Calu3 (cell line): ENCODE results near the gene SERPINA12. TPM values are rescaled to one million over a fixed set of nuclear protein-coding genes. Genes with fewer than 3 reads are reported as not detected.

Experiments
- BruUV-seq: library from RNA; stranded (reverse); fragments of 400-500 nt; replicated peaks from 2 replicates; lab custom pipeline; 2021; lab: Mats Ljungman, UMichigan
- CTCF ChIA-PET: fragments of 300-600 bp; sonication (Branson Sonifier 250); formaldehyde crosslinking; loops from one replicate; lab custom pipeline; 2022; ENCODE audit warnings: antibody characterized with exemption; lab: Charles Lee
- DNase-seq: peaks from one replicate; pipeline ENCODE4 v3.0.0; 2022
- H3K27ac Mint-ChIP-seq: one replicate; pipeline ENCODE4 v1.8.0; 2022; ENCODE audit warnings: mixed read lengths; ENCODE audit not compliant: unreplicated experiment
- H3K27me3 Mint-ChIP-seq: one replicate; pipeline ENCODE4 v1.8.0; 2022; ENCODE audit warnings: mixed read lengths; ENCODE audit not compliant: unreplicated experiment
- H3K36me3 Mint-ChIP-seq: one replicate; pipeline ENCODE4 v1.8.0; 2022; ENCODE audit warnings: mild to moderate bottlenecking, moderate library complexity, mixed read lengths; ENCODE audit not compliant: insufficient read depth, unreplicated experiment
- H3K4me1 Mint-ChIP-seq: one replicate; pipeline ENCODE4 v1.8.0; 2022; ENCODE audit warnings: mild to moderate bottlenecking, low read depth, mixed read lengths; ENCODE audit not compliant: unreplicated experiment
- H3K4me3 Mint-ChIP-seq: one replicate; pipeline ENCODE4 v1.8.0; 2022; ENCODE audit warnings: mild to moderate bottlenecking, low read depth, moderate library complexity, mixed read lengths; ENCODE audit not compliant: unreplicated experiment
- H3K9me3 Mint-ChIP-seq: one replicate; pipeline ENCODE4 v1.8.0; 2022; ENCODE audit warnings: low read depth, mixed read lengths; ENCODE audit not compliant: unreplicated experiment
- CTCF ChIP-seq: fragments of 200-600 bp; IDR thresholded peaks from one replicate; pipeline ENCODE4 v1.8.0; 2022; ENCODE audit warnings: antibody characterized with exemption; ENCODE audit not compliant: unreplicated experiment
- intact Hi-C: fragments of 100-400 bp; cut with micrococcal nuclease; formaldehyde crosslinking; loops from one replicate; pipeline ENCODE4 v1.10.0; 2022; ENCODE audit not compliant: unreplicated experiment
- total RNA-seq: library from RNA; stranded (reverse); gene quantifications from 2 replicates; pipeline ENCODE4 v1.2.3, GENCODE V29; 2022

Gene SERPINA12
- total RNA-seq, 1 experiment from 2014 or later: not detected

GRCh38 chr14:94467728-94468520 lies 41.3 kb downstream of the SERPINA12 start:
- intact Hi-C loops: no loop called here
- Mint-ChIP-seq H3K27ac (no peak overlapping the region), H3K4me1 (peaks cover 9% of the 10 kb centered on the region), H3K4me3 (no peak overlapping the region), H3K36me3 (no peaks in the 10 kb centered on the region), H3K27me3 (peaks cover 75% of the 10 kb centered on the region), H3K9me3 (no peaks in the 10 kb centered on the region)
- DNase-seq: no peak
- CTCF ChIA-PET: no interaction called here
- BruUV-seq: no TSS peak
- TF ChIP-seq CTCF: no peak

GRCh38 chr14:94466706-94467370 lies 42.4 kb downstream of the SERPINA12 start:
- no peak for DNase-seq
- no TSS peak for BruUV-seq
- peaks cover 9% of the 10 kb centered on the region for H3K4me1 Mint-ChIP-seq
- H3K36me3 Mint-ChIP-seq: no peaks in the 10 kb centered on the region
- H3K4me3 Mint-ChIP-seq: no peak overlapping the region
- TF ChIP-seq CTCF: no peak
- H3K9me3 Mint-ChIP-seq: no peaks in the 10 kb centered on the region
- CTCF ChIA-PET: no interaction called here
- intact Hi-C loops: no loop called here
- peaks cover 75% of the 10 kb centered on the region for H3K27me3 Mint-ChIP-seq
- no peak overlapping the region for H3K27ac Mint-ChIP-seq

- BruUV-seq: no TSS peak
- Mint-ChIP-seq H3K4me3 (no peak overlapping the region), H3K27me3 (peaks cover 72% of the 10 kb centered on the region), H3K9me3 (no peaks in the 10 kb centered on the region), H3K36me3 (no peaks in the 10 kb centered on the region), H3K27ac (no peak overlapping the region), H3K4me1 (peaks cover 9% of the 10 kb centered on the region)
- no peak for DNase-seq
- TF ChIP-seq CTCF: no peak
- CTCF ChIA-PET: interaction anchor here (1.0 kb wide), 1 partner anchor 10 kb away, joined by 3 read pairs; no protein-coding TSS in a partner anchor
- intact Hi-C loops: no loop called here
Observed at GRCh38 chr14:94465042-94465441, 44.2 kb downstream of the SERPINA12 start.

GRCh38 chr14:94464290-94464689 lies 45.0 kb downstream of the SERPINA12 start:
- CTCF ChIA-PET: interaction anchor here (0.6 kb wide), 1 partner anchor 136 kb away, joined by 9 read pairs; no protein-coding TSS in a partner anchor
- no peak for DNase-seq
- Mint-ChIP-seq H3K36me3 (no peaks in the 10 kb centered on the region), H3K9me3 (no peaks in the 10 kb centered on the region), H3K27me3 (peaks cover 67% of the 10 kb centered on the region), H3K27ac (no peak overlapping the region), H3K4me1 (peaks cover 9% of the 10 kb centered on the region), H3K4me3 (no peak overlapping the region)
- no peak for TF ChIP-seq CTCF
- intact Hi-C loops: no loop called here
- BruUV-seq: no TSS peak
